Measurements from ENCODE around the gene C1QTNF3.
"Not testable (repeated sequence)": the region's sequence is repeated elsewhere in the genome, so short reads cannot be mapped to it uniquely, and the experiment has no call there.

The C1QTNF3 gene

DNA sequence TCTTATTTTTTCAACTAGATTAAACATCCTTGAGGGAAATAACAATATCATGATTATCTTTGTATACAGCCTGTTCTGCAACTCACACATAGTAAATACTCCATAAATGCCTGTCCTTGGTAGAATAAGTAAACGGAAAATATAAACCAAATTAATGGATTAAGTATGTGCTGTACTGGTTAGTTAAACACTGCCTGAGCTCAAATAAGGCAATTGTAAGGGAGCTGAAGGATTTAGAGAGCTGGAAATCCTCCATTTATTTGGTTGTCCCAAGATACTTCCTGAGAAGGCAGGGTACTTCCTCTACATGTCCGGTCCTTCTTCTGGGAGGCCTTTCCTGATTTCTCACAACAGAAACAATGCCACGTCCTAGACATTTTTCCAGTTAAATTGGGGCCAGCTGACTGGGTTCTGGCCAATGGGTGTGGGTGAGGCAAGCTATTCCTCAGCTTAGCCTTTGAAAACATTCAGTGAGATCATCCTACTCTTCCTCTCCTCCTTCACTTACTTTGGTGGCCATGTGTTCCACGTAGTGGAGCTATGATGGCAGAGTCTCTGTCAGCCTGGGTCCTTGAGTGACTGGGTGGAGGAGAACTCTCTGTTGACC, 8.5 kb upstream of the C1QTNF3 start:
- no peak for DNase-seq (ENCODE audit: low spot score)

DNA sequence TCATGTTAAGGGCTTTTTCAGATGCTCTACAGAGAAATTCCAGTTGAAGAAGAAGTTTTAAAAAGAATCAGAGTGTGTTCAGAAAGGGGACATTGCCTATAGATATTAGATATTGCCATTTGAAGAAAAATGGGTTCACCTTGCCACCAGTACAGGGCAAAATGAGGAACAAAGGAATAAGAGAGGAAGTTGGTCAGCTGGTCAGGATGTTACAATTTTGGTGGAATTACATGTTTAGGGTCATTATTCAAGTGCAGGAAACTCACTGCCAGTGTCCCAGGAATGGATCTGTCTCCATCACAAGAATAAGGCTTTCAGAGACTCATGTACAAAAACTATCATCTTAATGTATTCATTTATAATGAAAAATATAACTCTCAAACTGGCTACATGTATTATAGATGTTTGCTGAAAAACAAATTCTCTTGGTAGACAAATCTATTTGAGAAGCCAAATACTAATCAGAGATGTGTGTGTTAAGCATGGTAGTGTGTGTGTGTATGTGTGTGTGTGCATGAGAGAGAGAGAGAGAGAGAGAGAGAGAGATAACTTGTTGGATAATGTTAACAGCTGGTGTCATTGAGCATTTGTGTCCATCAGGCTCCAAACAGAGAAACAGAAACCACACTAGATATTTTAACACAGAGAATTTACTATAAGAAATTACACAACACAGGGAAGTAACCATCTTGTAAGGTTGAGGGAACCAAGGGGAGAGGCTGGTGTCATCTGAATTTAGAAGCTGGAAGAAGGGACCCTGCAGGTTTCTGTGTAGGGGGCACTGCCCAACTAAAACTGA, 5.0 kb upstream of the C1QTNF3 start:
- DNase-seq (ENCODE audit: low spot score): no peak

DNA sequence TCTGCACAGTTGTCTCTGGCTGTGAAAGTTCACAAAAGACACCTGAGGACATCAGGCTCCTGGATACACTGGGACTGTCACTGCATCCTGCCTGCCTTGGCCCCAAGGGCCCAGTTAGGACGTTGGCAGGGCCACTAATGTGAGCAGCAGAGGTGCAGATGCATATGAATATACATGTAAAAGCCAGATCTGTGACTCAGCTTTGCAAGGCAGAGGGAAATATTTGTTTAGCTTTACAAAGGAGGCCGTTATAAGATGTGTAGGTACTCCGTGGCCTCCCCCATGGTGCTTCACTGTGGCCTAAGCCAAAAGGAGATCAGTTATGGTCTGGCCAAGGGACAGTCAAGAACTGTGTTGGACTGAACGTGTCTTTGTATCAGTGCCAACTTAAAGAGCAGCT, 4.1 kb upstream of the C1QTNF3 start:
- no peak for DNase-seq (ENCODE audit: low spot score)

DNA sequence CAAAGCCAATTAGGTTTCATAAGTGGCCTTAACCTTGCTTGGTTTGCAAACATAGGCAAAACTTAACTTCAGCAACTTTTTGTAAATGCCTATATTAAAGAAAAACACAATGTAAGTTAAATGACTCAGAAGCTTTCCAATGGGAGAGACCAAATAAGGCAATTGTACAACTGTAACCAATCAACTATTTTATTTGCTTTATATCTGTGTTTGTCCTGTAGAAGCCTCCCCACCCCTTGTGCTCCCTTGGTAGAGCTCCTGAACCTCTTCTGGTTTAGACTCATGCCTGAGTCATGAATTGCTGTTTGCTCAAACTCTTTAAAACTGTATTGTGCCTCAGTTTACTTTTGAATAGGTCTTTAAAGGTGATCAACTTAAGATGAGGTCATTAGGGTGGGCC, 3.0 kb upstream of the C1QTNF3 start:
- DNase-seq (ENCODE audit: low spot score): no peak

DNA sequence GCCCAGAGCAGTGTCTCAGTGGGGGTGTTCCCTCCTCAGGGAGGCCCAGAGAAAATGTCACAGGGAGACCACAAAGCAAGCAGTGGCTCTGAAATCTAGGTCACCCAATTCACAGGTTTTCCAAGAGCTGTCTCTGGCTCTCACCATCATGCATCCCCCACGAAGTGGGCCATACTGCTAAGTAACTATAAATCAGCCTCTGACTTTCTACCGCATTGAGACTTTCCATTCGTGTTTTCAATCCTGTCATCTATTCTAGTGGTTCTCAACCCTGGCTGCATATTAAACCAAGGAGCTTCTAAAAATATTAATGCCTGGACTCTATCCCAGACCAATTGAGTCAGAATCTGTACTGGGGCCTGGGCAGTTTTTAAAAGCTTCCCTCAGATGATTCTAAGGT, 2.0 kb upstream of the C1QTNF3 start:
- DNase-seq (ENCODE audit: low spot score): no peak

DNA sequence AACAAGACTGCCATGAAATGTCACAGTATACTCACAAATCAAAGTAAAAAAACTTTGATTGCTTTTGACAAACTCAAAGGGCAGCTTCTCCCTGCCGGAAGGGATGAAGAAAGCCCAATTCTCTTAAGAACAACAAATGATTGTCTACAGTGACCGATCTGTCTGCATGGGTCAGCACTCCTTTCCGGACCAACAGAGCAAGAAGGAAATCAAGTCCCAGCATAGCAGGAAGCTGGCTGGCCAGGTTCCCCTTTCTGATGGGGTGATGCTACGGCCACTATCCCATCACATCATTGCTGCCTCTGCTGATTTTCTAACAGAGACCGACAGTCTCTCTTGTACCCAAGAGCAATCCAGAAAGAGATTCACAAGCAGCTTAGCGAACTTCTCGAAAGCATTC, 692 bp downstream of the C1QTNF3 start:
- no peak for DNase-seq (ENCODE audit: low spot score)

DNA sequence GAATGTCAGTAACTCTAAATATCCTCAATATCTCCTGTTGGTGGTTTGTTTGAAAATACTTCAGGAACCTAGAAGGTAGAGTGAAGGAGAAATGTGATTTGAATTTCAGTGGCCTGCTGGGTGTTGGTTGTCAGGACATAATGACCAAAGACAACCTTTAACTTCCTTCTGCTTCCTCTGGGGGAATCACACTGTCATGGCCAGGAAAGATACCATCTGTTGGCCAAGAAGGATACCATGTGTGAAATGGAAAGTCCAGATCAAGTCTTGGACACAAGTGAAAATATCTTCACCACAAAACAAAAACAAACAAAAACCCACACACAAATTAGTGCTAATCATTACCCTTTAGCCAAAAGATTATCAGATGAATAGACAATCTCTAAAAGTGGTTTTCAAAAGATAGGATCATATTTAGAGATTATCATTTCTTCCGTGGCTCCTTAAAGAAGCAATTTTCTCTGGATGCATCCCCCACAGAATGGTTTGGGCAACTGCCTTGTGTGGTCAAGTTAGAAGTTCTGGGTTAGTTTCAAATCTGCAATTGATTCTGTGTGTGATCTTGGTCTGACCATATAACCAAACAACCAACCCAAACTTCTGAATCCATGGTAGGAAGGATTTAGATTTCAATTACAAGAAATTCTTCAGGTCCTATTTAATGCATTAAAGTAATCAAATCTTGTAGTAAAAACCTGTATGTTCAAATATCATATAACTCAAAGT, 1.6 kb downstream of the C1QTNF3 start:
- no peak for DNase-seq (ENCODE audit: low spot score)

DNA sequence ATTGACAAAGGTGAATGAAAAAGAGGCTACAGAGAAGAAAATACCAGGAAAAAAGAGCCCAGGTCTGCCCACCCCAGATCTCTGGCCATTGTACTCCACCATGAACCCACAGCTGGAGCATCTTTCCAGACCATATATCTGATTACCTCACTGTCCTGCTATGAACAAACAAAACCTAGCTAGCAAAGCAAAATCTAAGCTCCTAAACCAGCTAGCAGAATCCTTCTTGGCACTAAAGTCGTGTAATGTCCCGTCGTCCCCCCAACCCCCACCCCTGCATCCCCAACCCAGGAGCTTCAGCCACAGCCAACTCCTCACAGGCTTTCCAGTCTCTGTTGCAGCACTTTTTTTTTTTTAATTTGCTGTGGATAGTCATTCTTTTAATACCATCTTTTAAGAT, 2.5 kb downstream of the C1QTNF3 start:
- DNase-seq (ENCODE audit: low spot score): no peak

DNA sequence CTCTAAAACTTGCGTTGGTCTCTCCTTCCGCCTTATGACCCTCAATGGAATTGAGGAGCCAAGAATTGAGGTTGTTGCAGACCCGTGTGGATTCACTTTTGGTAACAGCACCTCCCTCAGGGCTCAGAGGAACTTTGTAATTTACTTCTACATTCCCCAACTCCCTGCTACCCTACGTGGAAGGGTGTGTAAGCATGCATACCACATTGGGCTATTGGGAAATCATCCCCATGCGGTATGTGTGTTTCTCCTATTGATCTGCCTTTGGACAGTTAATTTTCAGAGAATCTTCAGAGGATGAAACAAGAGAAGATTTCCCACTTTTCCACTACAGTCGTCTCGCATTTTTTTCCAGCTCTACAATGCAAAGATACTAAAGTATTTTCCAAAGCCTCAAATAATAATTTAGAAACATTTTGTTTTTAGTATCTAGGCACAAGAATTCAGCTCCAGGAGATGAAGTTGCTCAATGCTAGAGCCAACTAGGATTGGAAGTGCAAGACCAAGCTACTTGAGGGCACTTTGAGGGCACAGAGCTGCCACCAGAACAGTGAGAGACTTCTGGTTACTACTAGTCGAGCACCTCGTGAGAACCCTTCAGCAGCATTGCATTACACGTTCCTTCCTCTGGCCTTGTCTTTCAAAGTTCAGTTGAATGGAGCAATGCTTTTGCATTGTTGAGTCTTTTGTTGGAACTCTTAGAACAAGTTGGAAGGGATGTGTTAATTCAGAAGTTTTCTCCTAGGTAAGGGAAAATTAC, 3.4 kb downstream of the C1QTNF3 start:
- DNase-seq (ENCODE audit: low spot score): no peak

DNA sequence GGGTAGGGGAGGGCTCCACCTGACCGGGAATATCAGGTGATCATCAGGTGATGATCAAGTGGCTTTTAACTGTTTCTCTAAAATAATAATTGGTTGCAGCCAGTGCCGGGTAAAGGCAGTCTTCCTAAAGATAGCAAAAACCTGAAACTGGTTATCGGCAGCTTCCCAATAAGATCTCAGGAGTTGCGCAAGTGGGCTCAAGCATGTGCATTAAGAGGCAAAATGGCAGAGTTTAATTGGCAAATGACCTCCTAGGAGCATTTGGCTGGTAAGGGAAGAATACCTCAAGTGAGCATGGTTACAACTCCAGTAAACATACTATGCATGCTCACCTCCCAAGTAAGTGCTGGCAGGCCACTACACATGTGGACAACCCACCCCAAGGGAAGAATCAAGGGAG, 4.2 kb downstream of the C1QTNF3 start:
- DNase-seq (ENCODE audit: low spot score): no peak

DNA sequence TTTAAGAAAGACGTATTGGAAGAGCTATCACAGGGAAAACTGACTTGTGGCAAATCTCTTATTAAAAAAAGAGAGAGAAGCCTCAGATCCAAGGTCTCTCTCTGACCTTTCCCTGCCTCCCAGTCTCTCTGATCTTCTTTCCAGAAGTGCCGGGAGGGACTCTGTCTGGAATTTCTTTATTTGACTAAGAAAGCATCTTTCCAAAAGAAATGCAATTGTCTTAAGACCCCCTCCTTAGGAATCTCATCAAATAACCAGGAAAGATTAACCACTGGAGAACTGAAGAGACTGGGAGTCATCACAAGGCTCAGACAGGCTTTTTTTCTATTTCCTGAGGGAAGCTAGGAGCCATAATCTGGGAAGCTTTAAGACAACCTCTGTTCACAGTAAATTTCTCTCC, 4.6 kb downstream of the C1QTNF3 start:
- no peak for DNase-seq (ENCODE audit: low spot score)

DNA sequence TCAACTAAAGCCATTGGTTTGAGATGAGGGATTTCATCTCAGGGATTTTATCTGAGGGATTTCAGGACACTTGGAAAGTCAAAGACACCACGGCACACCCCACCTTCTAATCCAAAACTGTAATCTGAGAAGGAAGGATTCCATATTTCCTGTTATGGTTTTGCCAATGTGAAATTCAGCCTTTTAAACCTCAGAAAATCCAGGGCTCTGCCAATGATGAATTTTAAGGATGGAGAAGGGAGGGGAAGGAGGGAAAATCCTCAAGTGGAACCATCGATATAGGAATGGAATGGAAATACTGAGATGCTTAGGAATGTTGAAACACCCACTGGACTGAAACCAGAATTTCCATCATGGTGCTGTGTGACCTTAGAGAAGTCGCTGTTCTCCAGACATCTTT, 5.3 kb downstream of the C1QTNF3 start:
- no peak for DNase-seq (ENCODE audit: low spot score)

DNA sequence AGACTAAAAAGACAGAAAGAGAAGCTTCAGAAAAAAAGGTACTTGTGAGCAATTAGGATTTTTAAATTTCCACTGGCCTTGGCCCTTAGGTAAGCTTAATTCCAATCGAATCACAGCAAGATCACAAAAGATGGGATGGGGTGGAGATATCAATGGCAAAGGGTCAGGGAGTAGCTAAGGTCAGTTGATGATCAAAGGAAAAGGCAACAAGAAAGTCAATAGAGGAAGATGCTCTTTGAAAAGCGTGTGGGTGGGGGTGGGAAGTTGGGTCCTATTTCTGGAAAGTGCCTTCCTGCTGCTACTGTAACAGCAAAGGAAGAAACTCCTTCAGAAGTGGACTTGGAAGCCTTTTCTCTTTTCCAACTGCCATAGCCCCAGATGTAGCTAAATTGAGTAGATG, 7.3 kb downstream of the C1QTNF3 start:
- DNase-seq (ENCODE audit: low spot score): no peak

DNA sequence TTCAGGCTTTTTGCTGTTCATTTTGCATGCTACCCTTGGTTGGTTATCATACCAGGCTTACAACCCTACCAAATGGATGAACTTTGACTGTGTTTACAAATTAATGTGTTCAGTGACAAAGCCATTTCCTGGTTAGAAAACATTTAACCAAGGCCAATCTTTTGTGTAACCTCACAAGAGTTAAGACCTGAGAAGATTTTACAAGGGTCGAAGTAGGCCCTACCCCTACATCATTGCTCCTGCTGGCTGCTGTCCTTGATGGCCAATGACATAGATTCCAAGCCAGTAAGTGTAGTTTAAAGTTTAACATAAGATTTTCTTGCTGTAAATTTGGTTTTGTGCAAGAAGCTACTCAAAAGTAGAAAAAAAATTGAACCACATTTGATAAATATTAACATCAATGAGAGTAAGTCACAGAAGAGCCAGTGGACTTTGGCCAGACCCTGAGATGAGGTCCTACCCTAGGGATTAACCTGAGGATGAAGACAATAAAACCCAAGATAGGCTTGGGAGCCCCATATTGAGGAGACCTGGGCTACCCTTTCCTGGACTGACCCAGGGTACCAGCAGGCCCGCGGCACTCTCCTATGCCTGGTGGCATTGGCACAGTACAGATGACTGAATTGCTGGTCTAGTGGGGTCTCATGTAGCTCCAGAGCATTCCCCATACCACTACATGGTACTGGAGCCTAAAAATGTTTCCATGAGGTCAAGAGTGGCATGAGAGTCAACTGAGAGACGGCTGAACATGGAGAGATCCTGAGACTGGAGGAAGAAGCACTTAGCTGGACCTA, 8.3 kb downstream of the C1QTNF3 start:
- DNase-seq (ENCODE audit: low spot score): no peak

DNA sequence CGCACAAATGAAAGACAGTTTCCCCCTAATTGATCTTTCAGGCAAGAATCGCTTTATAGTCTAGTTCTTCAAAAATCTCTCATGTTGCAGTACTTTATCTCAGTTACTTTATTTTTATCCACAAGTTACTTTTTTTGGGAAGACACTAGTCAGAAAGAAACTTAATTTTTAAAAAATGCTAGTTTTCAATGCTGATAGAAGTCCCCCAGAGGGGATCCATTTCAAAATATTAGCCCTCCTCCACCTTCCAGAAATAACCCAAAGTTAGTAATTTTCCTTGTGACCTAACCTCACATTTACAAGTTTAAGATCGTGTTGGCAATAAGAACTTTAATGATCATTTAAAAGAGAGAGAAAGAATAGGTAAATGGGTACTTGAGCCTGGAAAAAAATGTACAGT, 11.0 kb downstream of the C1QTNF3 start:
- DNase-seq (ENCODE audit: low spot score): no peak

DNA sequence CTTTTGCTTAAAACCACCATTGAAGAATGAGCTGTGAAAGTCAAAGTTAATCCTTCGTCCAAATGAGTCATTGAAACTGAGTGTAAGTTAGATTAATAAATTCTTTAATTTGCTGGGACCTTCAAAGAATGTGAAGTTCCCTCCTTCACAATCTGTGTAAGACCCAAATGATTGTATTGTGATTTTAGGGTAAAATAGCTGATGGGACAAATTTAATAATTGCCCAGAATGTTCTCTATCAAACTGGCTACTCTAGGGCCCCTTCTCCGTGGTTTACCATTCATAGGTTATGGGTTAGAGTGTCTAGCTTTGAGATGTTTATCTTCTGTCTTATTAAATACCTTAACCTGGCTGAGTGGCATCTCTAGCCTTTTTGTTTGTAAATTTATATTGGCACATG, 11.9 kb downstream of the C1QTNF3 start:
- no peak for DNase-seq (ENCODE audit: low spot score)

DNA sequence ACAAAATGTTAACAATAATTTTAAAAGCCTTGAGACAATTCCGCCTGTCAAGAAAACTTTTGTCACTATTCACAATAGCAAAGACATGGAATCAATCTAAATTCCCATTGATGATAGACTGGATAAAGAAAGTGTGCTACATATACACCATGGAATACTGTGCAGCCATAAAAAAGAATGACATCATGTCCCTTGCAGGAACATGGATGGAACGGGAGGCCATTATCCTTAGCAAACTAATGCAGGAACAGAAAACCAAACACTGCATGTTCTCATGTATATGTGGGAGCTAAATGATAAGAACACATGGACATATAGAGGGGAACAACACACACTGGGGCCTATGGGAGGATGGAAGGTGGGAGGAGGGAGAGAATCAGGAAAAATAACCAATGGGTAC, 12.4 kb downstream of the C1QTNF3 start:
- DNase-seq (ENCODE audit: low spot score): not testable (repeated sequence)

DNA sequence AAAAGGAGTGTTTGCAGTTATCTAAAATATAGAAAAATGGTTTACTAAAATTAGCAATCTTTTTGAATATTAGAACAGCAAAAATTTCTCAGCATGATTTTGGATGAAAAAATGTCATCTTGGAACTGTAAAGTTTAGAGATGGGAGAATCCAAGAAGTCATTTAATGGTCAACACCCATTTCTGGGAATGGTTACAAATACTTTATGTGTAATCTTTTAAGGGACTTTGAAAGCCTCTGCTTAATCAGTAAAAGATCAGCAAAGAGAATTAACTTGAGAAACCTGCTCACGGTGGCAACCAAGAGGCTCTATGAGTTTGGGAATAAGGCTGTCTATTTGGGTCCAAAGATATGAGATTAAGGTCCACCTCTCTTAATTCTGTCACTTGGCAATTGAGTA, 13.0 kb downstream of the C1QTNF3 start:
- no peak for DNase-seq (ENCODE audit: low spot score)

DNA sequence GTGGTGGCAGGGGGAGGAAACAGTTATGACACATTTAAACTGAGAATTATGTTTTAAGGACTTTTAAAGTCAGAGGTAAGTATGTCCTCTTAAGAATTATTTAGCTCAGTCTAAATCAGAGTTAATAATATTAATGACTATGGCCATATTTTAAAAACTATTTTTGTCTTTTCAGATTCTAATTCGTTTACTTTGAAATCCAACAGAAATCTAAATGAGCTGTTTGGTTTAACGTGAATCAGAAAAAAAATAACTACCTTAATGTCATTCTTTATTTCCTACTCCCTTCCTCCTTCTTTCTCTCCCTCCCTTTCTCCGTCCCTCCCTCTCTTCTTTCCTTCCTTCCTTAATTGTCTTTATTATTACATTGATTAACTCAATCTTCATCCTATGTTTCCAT, 14.7 kb downstream of the C1QTNF3 start:
- no peak for DNase-seq (ENCODE audit: low spot score)

DNA sequence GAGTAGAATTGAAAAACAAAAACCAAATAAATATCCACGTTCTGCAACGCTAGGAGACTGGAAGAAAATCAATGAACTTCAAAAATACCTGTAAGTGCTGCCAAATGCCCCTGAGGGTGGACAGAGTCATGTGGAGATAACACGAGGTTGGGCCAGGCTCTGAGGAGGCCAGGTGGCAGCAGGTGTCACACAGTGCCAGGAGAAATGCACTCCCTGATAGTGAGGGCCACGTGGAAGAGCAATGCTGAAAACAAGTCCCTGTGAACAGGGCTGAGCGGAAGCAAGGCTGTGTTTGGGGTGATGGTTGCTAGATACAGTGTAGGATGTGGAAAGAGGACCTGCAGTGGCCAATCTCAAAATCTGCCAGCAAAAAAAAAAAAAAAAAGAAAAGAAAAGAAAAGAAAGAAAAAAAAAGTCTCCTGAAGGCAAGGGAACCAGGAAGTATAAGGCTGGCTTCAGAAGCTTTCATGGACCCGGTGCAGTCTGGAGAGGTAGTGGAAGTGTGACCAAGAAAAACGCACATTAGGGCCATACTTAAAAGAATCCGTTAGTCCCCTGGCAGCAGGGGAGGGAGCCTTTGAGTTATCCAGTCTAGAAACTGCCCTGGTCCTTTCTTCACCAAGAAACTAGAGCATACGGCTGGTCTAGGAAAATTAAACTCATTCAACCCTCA, 16.8 kb downstream of the C1QTNF3 start:
- DNase-seq (ENCODE audit: low spot score): no peak

DNA sequence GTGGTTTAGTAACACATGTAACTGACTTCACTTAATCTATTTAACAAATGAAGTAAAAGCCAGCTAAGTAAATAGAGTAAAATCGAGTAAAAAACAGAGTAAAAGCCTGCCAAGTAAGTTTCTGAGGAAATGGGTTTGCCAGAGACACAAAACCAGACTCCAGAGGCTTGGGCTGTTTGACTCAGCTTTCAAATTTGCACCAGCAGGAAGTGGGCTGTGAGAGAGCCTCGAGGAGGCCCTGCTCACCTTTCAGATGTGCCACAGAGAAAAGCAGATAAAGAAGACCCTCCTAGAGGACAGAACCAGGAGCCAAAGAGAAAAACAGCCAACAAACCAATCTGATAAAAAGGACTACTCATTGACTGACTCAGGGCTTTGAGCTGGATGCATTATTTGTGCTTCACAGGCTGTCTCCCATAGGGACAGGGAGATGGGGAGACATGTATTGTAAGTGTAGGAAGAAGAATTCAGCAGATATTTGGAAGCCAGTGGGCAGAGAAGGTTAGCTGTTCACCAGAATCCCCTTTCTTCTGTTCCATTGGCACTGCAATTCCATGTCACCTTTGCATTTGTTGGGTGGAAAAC, 20.8 kb downstream of the C1QTNF3 start:
- DNase-seq (ENCODE audit: low spot score): no peak
